HepG2 (cell line): ENCODE results near the gene OR2B2. TPM values are rescaled to one million over a fixed set of nuclear protein-coding genes. Genes with fewer than 3 reads are reported as not detected.

Experiments used
- AGO1 ChIP-seq: fragments of 200-400 bp; formaldehyde crosslinking; IDR thresholded peaks from 2 replicates; pipeline ENCODE4 v1.6.1; 2017; ENCODE audit warnings: mild to moderate bottlenecking, low read depth, low read length, moderate library complexity; ENCODE audit not compliant: poor library complexity, severe bottlenecking
- CEBPB ChIP-seq: IDR thresholded peaks from 2 replicates; pipeline ENCODE4 v1.6.1; 2011; ENCODE audit warnings: low read depth, low read length, improper control_type of control experiment, borderline replicate concordance
- FOSL1 ChIP-seq: sonication (generic); formaldehyde crosslinking; IDR thresholded peaks from 2 replicates; pipeline ENCODE4 v1.9.0; 2021; ENCODE audit warnings: missing genetic modification reagents, borderline replicate concordance
- HINFP ChIP-seq: sonication (generic); formaldehyde crosslinking; IDR thresholded peaks from 2 replicates; pipeline ENCODE4 v1.4.0; 2020; ENCODE audit warnings: low read depth, mild to moderate bottlenecking, missing genetic modification reagents
- KDM4B ChIP-seq: sonication (generic); formaldehyde crosslinking; IDR thresholded peaks from 2 replicates; pipeline ENCODE4 v1.4.0; 2020; ENCODE audit warnings: missing genetic modification reagents
- SCMH1 ChIP-seq: sonication (generic); formaldehyde crosslinking; IDR thresholded peaks from 2 replicates; pipeline ENCODE4 v1.9.0; 2021; ENCODE audit warnings: missing genetic modification reagents, mild to moderate bottlenecking, borderline replicate concordance
- SKI ChIP-seq: fragments of 450-650 bp; IDR thresholded peaks from one replicate; pipeline ENCODE4 v1.6.1; 2018; ENCODE audit warnings: mild to moderate bottlenecking; ENCODE audit not compliant: partially characterized antibody
- SMARCC2 ChIP-seq: fragments of 450-650 bp; IDR thresholded peaks from 2 replicates; pipeline ENCODE4 v1.6.1; 2017; ENCODE audit warnings: antibody characterized with exemption, mild to moderate bottlenecking
- THAP8 ChIP-seq: sonication (generic); formaldehyde crosslinking; IDR thresholded peaks from 2 replicates; pipeline ENCODE4 v1.5.1; 2020; ENCODE audit warnings: missing genetic modification reagents, mild to moderate bottlenecking, borderline replicate concordance
- TOPORS ChIP-seq: sonication (generic); formaldehyde crosslinking; IDR thresholded peaks from 2 replicates; pipeline ENCODE4 v1.8.0; 2023; ENCODE audit warnings: mild to moderate bottlenecking, missing genetic modification reagents
- ZBTB8A ChIP-seq: sonication (generic); formaldehyde crosslinking; IDR thresholded peaks from 2 replicates; pipeline ENCODE4 v1.4.0; 2020; ENCODE audit warnings: mild to moderate bottlenecking, low read depth, missing genetic modification reagents, borderline replicate concordance
- ZNF292 ChIP-seq: sonication (generic); formaldehyde crosslinking; IDR thresholded peaks from 2 replicates; pipeline ENCODE4 v1.8.1; 2022; ENCODE audit warnings: mild to moderate bottlenecking, low read depth, missing genetic modification reagents, borderline replicate concordance
- ZNF343 ChIP-seq: sonication (generic); formaldehyde crosslinking; IDR thresholded peaks from 2 replicates; pipeline ENCODE4 v1.4.0; 2020; ENCODE audit warnings: mild to moderate bottlenecking, missing genetic modification reagents
- ZNF441 ChIP-seq: sonication (generic); formaldehyde crosslinking; IDR thresholded peaks from 2 replicates; pipeline ENCODE4 v1.7.0; 2021; ENCODE audit warnings: missing genetic modification reagents, borderline replicate concordance
- ZNF496 ChIP-seq: sonication (generic); formaldehyde crosslinking; IDR thresholded peaks from 2 replicates; pipeline ENCODE4 v1.8.1; 2023; ENCODE audit warnings: mild to moderate bottlenecking, moderate library complexity, missing genetic modification reagents; ENCODE audit not compliant: insufficient replicate concordance
- ZNF501 ChIP-seq: sonication (generic); formaldehyde crosslinking; IDR thresholded peaks from 2 replicates; pipeline ENCODE4 v1.5.1; 2020; ENCODE audit warnings: mild to moderate bottlenecking, moderate library complexity, missing genetic modification reagents
- ZNF563 ChIP-seq: sonication (generic); formaldehyde crosslinking; IDR thresholded peaks from 2 replicates; pipeline ENCODE4 v1.8.0; 2022; ENCODE audit warnings: mild to moderate bottlenecking, moderate library complexity, missing genetic modification reagents
- ZNF570 ChIP-seq: sonication (generic); formaldehyde crosslinking; IDR thresholded peaks from 2 replicates; pipeline ENCODE4 v1.4.0; 2020; ENCODE audit warnings: mild to moderate bottlenecking, missing genetic modification reagents, borderline replicate concordance
- ZSCAN9 ChIP-seq: IDR thresholded peaks from 2 replicates; pipeline ENCODE4 v1.6.1; 2016; ENCODE audit warnings: borderline replicate concordance
- polyA plus RNA-seq, 8 experiments: library from polyadenylated mRNA; depleted of rRNA in 3 of 8; stranded (reverse) in 7 of 8; unstranded in 1 of 8; fragments of >200 nt; fragmentation: Illumina TruSeq in 4 of 8; extraction: Trizol in 4 of 8; gene quantifications; 2 replicates each; pipeline versions ENCODE4 v1.2.1 to v1.2.3, GENCODE V29; 2011 to 2016; ENCODE audit warnings: low read depth in 4 of 8, missing spikeins in 1 of 8, mixed read lengths in 1 of 8; ENCODE audit not compliant: insufficient read depth in 1 of 8
- total RNA-seq, 5 experiments: library from RNA; depleted of rRNA; stranded (reverse); fragments of >200 nt; fragmentation: Illumina TruSeq; extraction: Trizol; gene quantifications; 2 replicates each; pipeline ENCODE4 v1.2.3, GENCODE V29; 2016; ENCODE audit warnings: low read depth in 1 of 5
- TF ChIP-seq, protein P1 (sequence below): sonication (generic); formaldehyde crosslinking; IDR thresholded peaks from 2 replicates; pipeline ENCODE4 v1.4.0; 2020; ENCODE audit warnings: missing genetic modification reagents
- TF ChIP-seq, protein P2 (sequence below): sonication (generic); formaldehyde crosslinking; IDR thresholded peaks from 2 replicates; pipeline ENCODE4 v1.8.0; 2022; ENCODE audit warnings: low read depth, missing genetic modification reagents
- TF ChIP-seq, protein P3 (sequence below): sonication (generic); formaldehyde crosslinking; conservative IDR thresholded peaks from 2 replicates; pipeline ENCODE4 v1.8.0; 2022; ENCODE audit warnings: low read depth, missing genetic modification reagents

Gene OR2B2
- total and polyA plus RNA-seq, 2 of the 13 experiments (the other 11 are each of a cell fraction or from before 2014, with no cell fraction given), result not detected

GRCh38 chr6:27864906-27865849 lies 47.0 kb downstream of the OR2B2 start (continued):
- no peak for TF ChIP-seq SMARCC2
- no peak for TF ChIP-seq ZNF496 (CRISPR knock-in tag)
- no peak for TF ChIP-seq FOSL1 (CRISPR knock-in tag)
- TF ChIP-seq, protein P1, sequence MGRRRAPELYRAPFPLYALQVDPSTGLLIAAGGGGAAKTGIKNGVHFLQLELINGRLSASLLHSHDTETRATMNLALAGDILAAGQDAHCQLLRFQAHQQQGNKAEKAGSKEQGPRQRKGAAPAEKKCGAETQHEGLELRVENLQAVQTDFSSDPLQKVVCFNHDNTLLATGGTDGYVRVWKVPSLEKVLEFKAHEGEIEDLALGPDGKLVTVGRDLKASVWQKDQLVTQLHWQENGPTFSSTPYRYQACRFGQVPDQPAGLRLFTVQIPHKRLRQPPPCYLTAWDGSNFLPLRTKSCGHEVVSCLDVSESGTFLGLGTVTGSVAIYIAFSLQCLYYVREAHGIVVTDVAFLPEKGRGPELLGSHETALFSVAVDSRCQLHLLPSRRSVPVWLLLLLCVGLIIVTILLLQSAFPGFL, result no peak
- TF ChIP-seq AGO1, result no peak
- TF ChIP-seq ZBTB8A (CRISPR knock-in tag), result no peak
- peak; percentile 20; the same call in 1 of the 2 replicates for TF ChIP-seq CEBPB
- TF ChIP-seq ZNF563 (CRISPR knock-in tag), result no peak
- TF ChIP-seq, protein P2, sequence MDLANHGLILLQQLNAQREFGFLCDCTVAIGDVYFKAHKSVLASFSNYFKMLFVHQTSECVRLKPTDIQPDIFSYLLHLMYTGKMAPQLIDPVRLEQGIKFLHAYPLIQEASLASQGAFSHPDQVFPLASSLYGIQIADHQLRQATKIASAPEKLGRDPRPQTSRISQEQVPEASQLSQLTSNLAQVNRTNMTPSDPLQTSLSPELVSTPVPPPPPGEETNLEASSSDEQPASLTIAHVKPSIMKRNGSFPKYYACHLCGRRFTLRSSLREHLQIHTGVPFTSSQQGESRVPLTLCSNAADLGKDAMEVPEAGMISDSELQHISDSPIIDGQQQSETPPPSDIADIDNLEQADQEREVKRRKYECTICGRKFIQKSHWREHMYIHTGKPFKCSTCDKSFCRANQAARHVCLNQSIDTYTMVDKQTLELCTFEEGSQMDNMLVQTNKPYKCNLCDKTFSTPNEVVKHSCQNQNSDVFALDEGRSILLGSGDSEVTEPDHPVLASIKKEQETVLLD, result no peak
- TF ChIP-seq ZNF441 (CRISPR knock-in tag), result no peak
- TF ChIP-seq ZNF343 (CRISPR knock-in tag), result no peak
- no peak for TF ChIP-seq ZNF501 (CRISPR knock-in tag)
- no peak for TF ChIP-seq ZSCAN9
- TF ChIP-seq ZNF292 (CRISPR knock-in tag), result no peak
- TF ChIP-seq THAP8 (CRISPR knock-in tag), result no peak
- no peak for TF ChIP-seq ZNF570 (CRISPR knock-in tag)
- no peak for TF ChIP-seq SCMH1 (CRISPR knock-in tag)
- no peak for TF ChIP-seq TOPORS (CRISPR knock-in tag)
- no peak for TF ChIP-seq HINFP (CRISPR knock-in tag)
- TF ChIP-seq, protein P3, sequence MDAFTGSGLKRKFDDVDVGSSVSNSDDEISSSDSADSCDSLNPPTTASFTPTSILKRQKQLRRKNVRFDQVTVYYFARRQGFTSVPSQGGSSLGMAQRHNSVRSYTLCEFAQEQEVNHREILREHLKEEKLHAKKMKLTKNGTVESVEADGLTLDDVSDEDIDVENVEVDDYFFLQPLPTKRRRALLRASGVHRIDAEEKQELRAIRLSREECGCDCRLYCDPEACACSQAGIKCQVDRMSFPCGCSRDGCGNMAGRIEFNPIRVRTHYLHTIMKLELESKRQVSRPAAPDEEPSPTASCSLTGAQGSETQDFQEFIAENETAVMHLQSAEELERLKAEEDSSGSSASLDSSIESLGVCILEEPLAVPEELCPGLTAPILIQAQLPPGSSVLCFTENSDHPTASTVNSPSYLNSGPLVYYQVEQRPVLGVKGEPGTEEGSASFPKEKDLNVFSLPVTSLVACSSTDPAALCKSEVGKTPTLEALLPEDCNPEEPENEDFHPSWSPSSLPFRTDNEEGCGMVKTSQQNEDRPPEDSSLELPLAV (CRISPR knock-in tag), result no peak
- TF ChIP-seq KDM4B (CRISPR knock-in tag), result no peak
- TF ChIP-seq SKI, result no peak
